Ishikawa (cell line): ENCODE data around the gene FOXD1.

Source experiments
- RAD21 ChIP-seq: IDR thresholded peaks from 2 replicates; pipeline ENCODE4 v1.6.1; 2012; ENCODE audit warnings: low read depth
- TCF12 ChIP-seq: IDR thresholded peaks from 2 replicates; pipeline ENCODE4 v1.6.1; 2012; ENCODE audit warnings: low read depth
- YY1 ChIP-seq: IDR thresholded peaks from 2 replicates; pipeline ENCODE4 v1.6.1; 2012; ENCODE audit warnings: low read depth

DNA sequence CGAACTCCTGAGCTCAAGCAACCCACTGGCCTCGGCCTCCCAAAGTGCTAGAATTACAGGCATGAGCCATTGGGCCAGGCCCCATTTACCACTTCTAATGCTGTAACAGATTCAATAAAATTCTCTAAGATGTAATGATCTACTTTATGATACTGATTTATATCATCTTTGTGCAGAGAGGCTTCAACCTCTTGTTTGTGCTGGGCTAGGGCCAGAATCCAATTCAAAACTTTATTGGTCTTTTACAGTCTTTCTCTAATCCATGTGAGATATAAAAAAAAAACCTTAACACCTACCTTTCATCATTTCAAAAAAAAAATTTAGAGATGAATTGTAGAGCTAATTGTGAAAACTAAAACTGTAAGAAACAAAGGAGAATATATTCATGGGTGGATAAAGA is 41.5 kb upstream of the FOXD1 start:
- TF ChIP-seq TCF12 (no peak), RAD21 (no peak), YY1 (no peak)
